ENCODE results near the gene NOPCHAP1.

The NOPCHAP1 gene

GRCh38 chr12:105025890-105026289 lies 39.8 kb downstream of the NOPCHAP1 start:
- no peak for DNase-seq

- no peak for DNase-seq
Observed at GRCh38 chr12:105026411-105026810, 40.3 kb downstream of the NOPCHAP1 start.

- no peak for DNase-seq
Observed at GRCh38 chr12:105030820-105031807, 45.0 kb downstream of the NOPCHAP1 start.

GRCh38 chr12:105032703-105033357 lies 46.7 kb downstream of the NOPCHAP1 start:
- DNase-seq = no peak

GRCh38 chr12:105033851-105034250 lies 47.7 kb downstream of the NOPCHAP1 start:
- DNase-seq = no peak

All from activated CD8-positive, alpha-beta memory T cell treated with anti-CD3 and anti-CD28 coated beads for 24 hours (primary cell).